DMS 273 treated with DMSO at 0.1 percent for 48 hours (cell line): ENCODE measurements around the gene USP35.
"Not testable (repeated sequence)": the region's sequence is repeated elsewhere in the genome, so short reads cannot be mapped to it uniquely, and the experiment has no call there.

Experiments used
- DNase-seq: peaks from one replicate; lab custom pipeline; 2025; lab: John Stamatoyannopoulos, UW

Gene USP35

GRCh38 chr11:78170874-78171549 lies 17.7 kb upstream of the USP35 start:
- no peak for DNase-seq

DNA sequence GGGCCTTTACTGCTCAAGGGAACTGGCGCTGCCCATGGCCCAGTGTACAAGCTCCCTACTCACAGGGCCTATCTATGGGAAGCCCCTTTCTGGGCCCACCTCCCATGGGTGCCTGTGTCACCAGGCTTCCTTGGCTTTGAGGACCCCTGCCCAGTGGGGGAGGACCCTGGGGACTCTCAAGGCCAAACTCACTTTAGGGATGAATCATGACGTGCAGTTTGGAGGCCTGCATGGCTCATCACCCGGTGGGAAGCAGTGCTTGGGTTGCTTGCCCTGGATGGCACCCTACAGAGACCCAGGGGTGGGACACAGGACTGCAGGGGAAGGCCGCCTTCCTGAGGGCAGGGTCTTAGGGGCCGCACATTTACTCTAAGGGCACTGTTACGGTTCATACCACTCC lies 16.8 kb upstream of the USP35 start:
- no peak for DNase-seq

DNA sequence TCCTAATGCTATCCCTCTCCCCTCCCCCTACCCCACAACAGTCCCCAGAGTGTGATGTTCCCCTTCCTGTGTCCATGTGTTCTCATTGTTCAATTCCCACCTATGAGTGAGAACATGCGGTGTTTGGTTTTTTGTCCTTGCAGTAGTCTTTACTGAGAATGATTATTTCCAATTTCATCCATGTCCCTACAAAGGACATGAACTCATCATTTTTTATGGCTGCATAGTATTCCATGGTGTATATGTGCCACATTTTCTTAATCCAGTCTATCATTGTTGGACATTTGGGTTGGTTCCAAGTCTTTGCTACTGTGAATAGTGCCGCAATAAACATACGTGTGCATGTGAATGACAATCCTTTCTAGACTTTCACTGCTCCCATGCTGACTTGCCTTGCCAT lies 12.9 kb upstream of the USP35 start:
- not testable (repeated sequence) for DNase-seq

DNA sequence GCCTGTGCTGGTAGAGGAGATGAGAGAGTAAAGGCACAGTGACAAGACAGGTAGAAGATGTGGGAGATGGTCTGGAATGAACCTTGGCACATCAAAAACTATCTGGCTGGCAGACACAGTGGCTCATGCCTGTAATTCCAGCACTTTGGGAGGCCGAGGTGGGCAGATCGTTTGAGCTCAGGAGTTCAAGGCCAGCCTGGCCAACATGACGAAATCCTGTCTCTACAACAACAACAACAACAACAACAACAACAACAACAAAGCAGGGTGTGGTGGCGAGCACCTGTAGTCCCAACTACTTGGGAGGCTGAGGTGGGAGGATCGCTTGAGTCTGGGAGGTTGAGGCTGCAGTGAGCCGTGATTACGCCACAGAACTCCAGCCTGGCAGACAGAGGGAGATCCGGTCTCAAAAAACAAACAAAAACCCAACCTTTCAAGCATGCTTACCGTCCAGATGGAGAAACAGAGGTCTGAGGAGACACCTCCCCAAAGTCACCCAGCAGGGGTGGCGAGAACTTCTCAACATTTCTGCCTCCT lies 12.0 kb upstream of the USP35 start:
- DNase-seq: no peak

GRCh38 chr11:78177216-78177615 lies 11.5 kb upstream of the USP35 start:
- DNase-seq: peak; percentile 50

DNA sequence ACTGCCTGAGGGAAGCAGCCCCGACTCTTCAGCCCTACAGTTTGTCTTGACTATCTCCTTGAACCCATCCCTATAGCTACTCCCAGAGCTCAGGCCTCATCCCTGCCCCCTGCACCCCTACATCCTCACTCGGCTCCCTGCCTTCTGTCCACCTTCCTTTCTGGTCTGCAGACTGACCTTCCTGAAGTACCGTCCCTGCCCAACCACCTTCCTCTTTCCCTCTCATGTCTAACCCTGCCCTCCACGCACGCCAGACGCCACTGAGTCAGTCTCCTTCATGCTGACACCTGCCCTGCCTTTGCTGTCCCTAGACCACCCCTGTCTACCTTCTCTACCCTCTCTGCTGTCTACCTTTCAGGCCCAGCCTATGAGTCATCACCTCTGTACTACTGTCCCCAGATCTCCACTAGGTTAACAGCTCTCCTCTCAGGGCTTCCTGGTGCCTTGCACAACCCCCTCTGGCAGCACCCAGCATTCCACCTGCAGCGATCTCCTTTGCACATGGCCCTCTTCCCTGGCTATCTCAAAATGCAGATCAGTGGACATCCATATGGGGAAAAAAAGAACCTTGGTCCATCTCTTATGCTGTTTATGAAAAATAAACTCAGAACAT lies 9.2 kb upstream of the USP35 start:
- DNase-seq: no peak

- DNase-seq: no peak
Observed at GRCh38 chr11:78180751-78181150, 8.0 kb upstream of the USP35 start.

- no peak for DNase-seq
Observed at GRCh38 chr11:78181185-78181584, 7.5 kb upstream of the USP35 start.

DNA sequence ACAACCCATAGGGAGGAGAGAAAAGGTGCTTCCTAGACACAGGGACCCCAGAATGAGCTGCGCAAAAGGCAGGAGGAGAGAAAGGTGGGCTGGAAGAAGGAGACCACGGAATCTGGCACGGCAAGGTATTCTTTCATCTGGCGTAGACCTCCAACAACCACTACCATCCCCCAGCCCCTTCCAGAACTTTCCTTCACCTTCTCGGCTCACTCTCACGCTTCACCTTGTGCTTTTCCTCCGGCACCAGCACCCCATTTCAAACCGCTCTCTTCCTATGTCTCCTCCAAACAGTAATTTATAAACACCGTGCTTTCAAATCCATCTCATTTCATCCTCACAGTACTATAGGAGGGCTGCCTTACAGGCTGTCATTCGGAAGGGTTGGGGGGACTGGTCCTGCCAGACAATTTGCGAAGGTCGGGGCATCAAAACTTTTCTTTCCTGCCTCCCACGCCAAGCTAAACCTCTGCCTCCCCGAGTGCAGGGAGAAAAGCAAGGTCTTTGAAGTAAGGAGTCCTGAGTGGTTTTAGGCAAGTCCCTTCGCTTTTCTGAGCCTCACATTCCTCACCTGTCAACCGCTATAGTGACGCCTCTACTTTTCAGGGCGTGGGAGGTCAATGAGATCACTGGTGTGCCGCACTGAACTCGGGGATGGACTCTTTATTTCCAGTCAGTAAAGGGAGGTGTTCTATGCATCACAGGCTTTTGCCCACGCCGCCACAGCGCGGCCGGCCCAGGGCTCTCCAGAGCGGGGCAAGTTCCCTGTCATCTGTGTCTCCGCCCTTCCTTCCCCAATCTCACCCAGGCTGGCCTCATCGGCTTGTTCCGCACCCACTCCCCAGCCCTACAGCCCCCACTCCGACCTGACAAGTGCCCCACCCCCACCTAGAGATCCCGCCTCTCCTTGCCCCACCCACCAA lies 1.1 kb upstream of the USP35 start:
- no peak for DNase-seq

DNA sequence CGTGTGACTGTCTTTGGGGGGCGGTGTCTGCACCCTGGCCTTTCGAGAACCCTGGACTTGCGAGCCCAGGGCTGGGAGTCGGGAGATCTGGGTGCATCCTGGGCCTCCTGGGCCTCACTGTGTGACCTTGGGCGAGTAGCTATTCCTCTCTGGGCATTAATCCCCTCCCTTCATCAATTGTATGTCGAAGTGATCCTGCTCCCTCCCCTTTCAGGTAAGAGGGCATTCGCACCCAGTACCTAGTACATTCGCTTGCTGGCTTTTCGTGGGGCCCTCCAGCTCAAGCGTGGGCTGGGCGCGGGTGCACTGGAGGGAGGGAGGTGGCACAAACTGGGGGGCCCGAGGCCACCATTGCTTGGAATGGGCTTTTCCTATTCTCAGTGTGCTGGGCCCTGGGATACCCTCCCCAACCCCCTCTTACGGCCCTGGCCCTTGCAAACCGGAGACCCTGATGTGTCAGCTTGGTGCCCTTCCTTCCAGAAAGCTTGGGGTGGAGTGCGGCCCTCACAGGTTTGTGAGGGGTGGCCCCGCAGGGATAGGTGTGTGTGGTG lies 530 bp downstream of the USP35 start:
- DNase-seq: no peak

DNA sequence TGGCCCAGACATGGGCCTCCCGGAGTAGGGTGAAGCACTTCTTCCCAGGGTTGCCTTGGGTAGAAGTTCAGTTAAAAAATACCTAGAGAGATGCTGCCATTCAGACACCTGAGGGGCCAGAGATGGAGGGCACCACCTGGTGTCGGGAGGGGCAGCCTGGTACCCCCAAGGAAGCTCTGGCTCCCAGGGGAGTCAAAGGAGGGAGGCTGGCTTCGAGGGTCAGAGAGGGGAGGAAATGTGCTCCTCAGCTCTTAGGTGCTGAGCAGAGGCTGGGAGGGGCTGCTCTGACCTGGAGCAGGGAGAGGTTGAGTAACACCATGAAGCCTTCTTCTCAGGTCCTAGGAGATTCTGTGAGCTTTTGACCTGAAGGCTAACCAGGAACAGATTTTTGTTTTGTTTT lies 1.1 kb downstream of the USP35 start:
- no peak for DNase-seq

- no peak for DNase-seq
Observed at GRCh38 chr11:78190374-78190773, 1.7 kb downstream of the USP35 start.

DNA sequence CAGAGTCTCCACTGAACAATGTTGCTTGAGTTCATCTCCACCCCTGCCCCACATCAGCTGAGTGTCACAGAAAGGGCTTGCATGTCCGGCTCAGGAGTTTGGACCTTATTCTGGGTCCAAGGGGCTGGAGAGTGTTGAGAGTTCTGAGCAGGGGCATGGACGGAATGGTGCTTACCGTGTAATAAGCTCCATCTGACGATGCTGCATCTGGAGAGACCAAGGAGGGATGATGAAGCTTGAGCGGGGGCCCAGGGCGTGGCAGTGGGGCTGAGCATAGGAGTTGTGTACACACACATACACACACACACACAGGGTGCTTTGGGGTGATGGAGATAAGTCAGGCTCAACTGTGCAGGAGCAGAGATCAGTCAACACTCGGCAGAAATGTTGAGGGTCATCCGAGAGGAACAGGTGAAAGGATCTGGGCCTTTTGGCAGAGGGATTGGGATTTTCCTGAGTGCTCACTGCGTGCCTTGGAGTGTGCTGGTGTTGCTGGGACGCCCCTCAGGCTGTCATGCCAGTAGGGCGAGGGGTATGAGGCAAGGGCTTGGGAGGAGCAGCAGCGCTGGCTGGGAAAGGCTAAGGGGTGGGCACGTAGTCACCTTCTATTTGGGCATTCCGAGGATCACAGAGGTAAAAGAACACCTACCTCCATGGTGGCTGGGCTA lies 2.3 kb downstream of the USP35 start:
- DNase-seq: no peak

- no peak for DNase-seq
Observed at GRCh38 chr11:78192223-78192719, 3.6 kb downstream of the USP35 start.

GRCh38 chr11:78192911-78193351 lies 4.2 kb downstream of the USP35 start:
- DNase-seq: no peak

DNA sequence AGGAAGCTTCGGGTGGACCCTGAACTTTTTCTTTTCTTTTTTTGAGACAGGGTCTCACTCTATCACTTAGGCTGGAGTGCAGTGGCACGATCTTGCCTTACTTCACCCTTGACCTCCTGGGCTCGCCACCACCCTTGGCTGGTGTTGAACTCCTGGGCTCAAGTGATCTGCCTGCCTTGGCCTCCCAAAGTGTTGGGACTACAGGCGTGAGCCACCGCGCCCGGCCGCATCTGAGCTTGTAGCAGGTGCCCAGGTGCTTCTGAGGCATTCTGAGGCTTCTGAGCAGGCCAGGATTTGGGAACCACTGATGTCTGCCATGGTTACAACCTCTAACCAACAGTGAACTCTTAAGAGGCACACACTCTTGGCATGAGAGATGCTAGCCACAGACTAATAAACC lies 5.1 kb downstream of the USP35 start:
- no peak for DNase-seq

- no peak for DNase-seq
Observed at GRCh38 chr11:78194490-78194889, 5.8 kb downstream of the USP35 start.

DNA sequence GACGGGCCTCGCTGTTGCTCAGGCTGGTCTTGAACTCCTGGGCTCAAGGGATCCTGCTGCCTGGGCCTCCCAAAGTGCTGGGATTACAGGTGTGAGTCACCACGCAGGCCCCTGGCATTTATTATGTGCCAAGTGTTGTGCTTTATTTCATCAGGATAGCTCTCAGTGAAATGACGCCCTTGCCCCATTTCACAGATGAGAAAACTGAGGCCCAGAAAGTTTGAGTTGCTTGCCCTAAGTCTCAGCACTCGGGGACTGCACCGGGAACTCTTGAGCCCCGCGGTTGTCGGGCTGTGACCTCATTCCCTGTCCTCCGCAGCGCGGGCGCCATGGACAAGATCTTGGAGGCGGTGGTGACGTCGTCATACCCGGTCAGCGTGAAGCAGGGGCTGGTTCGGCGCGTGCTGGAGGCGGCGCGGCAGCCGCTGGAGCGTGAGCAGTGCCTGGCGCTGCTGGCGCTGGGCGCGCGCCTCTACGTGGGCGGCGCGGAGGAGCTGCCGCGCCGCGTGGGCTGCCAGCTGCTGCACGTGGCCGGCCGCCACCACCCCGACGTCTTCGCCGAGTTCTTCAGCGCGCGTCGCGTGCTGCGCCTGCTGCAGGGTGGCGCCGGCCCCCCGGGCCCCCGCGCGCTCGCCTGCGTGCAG lies 7.3 kb downstream of the USP35 start:
- DNase-seq: no peak

GRCh38 chr11:78196661-78197091 lies 8.0 kb downstream of the USP35 start:
- DNase-seq: no peak

GRCh38 chr11:78197816-78198215 lies 9.1 kb downstream of the USP35 start:
- no peak for DNase-seq
